Nephron (organoid): ENCODE measurements around the gene RFTN1.
A peak's percentile ranks its signal among the peaks of the same experiment; 100 is the strongest.

Source experiments
- H3K27ac Mint-ChIP-seq, 3 experiments: 2 replicates each; pipeline ENCODE4 v1.8.0; 2020; ENCODE audit warnings: mixed read lengths in 3 of 3, mild to moderate bottlenecking in 2 of 3, moderate library complexity in 1 of 3
- H3K27me3 Mint-ChIP-seq: 2 replicates; pipeline ENCODE4 v1.8.0; 2021; ENCODE audit warnings: low read depth, mild to moderate bottlenecking, moderate library complexity, mixed read lengths
- H3K36me3 Mint-ChIP-seq: 2 replicates; pipeline ENCODE4 v1.8.0; 2020; ENCODE audit warnings: low read depth, mixed read lengths
- H3K4me1 Mint-ChIP-seq: 2 replicates; pipeline ENCODE4 v1.8.0; 2020; ENCODE audit warnings: mixed read lengths
- H3K4me3 Mint-ChIP-seq, 3 experiments: 2 replicates each; pipeline ENCODE4 v1.8.0; 2020; ENCODE audit warnings: mild to moderate bottlenecking in 3 of 3, mixed read lengths in 3 of 3, moderate library complexity in 2 of 3
- H3K9me3 Mint-ChIP-seq: 2 replicates; pipeline ENCODE4 v1.8.0; 2020; ENCODE audit warnings: mixed read lengths
- TF ChIP-seq, protein P1 (sequence below), 3 experiments: fragments of 200-600 bp; sonication (generic); IDR thresholded peaks; one replicate each; pipeline ENCODE4 v1.5.0; 2021; ENCODE audit warnings: antibody characterized with exemption in 3 of 3; ENCODE audit not compliant: unreplicated experiment in 3 of 3

The RFTN1 gene

DNA sequence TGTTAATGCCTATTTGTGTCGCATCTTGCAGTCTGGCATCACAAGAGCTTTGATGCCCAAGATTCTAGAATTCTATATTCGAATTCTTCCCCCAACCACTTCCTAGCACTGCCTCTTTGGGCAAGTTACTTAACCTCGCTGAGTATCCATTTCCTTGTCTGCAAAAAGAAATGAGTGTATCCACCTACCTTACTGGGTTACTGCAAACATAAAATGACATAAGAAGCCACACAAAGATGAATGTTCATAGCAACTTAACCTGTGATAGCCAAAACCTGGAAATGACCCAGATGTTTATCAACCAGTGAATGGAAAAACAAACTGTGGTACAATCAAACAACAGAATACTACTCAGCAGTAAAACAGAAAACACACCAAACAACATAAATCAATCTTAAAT lies 24.9 kb downstream of the RFTN1 start:
- Mint-ChIP-seq H3K4me3 (no peak overlapping the region), H3K27me3 (no peaks in the 10 kb centered on the region), H3K36me3 (peaks cover 28% of the 10 kb centered on the region), H3K27ac (no peak overlapping the region), H3K9me3 (peaks cover 7% of the 10 kb centered on the region), H3K4me1 (peaks cover 12% of the 10 kb centered on the region)
- TF ChIP-seq, protein P1, sequence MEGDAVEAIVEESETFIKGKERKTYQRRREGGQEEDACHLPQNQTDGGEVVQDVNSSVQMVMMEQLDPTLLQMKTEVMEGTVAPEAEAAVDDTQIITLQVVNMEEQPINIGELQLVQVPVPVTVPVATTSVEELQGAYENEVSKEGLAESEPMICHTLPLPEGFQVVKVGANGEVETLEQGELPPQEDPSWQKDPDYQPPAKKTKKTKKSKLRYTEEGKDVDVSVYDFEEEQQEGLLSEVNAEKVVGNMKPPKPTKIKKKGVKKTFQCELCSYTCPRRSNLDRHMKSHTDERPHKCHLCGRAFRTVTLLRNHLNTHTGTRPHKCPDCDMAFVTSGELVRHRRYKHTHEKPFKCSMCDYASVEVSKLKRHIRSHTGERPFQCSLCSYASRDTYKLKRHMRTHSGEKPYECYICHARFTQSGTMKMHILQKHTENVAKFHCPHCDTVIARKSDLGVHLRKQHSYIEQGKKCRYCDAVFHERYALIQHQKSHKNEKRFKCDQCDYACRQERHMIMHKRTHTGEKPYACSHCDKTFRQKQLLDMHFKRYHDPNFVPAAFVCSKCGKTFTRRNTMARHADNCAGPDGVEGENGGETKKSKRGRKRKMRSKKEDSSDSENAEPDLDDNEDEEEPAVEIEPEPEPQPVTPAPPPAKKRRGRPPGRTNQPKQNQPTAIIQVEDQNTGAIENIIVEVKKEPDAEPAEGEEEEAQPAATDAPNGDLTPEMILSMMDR (IDR thresholded peaks at IDR 0.05; ENCODE audit: unreplicated experiment in 3 of 3) = no peak

DNA sequence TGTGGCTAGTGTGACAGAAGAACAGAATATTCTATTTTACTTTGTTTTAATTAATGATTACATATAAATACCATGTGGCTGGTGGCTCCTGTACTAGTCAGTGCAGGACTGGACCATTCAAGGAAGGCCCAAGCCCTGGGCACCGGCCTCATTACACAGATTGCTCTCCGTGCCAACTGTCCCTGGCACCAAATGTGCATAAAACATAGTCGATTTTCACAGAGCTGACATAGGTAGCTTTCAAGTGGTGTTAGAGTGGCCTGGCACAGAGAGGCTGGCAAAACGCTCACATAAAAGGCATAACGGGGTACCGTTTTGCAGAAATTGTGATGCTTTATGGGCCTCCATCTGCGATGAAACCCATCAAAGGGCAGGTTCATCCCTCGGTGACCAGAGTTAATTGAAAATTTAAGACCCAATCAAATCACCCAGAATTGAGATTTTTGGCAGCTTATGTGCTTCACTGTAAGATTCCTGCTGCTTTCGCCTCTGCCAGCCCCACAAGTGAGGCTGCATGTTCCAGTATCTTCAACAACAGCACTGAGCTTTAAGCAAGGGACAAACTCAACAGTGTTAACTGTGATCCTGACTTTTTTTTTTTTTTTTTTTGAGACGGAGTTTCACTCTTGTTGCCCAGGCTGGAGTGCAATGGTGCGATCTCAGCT lies 25.9 kb downstream of the RFTN1 start:
- Mint-ChIP-seq H3K9me3 (peaks cover 7% of the 10 kb centered on the region), H3K4me1 (peaks cover 20% of the 10 kb centered on the region), H3K36me3 (peaks cover 25% of the 10 kb centered on the region), H3K27me3 (no peaks in the 10 kb centered on the region), H3K27ac (no peak overlapping the region), H3K4me3 (no peak overlapping the region)
- TF ChIP-seq, protein P1 (IDR thresholded peaks at IDR 0.05; ENCODE audit: unreplicated experiment in 3 of 3) = no peak

DNA sequence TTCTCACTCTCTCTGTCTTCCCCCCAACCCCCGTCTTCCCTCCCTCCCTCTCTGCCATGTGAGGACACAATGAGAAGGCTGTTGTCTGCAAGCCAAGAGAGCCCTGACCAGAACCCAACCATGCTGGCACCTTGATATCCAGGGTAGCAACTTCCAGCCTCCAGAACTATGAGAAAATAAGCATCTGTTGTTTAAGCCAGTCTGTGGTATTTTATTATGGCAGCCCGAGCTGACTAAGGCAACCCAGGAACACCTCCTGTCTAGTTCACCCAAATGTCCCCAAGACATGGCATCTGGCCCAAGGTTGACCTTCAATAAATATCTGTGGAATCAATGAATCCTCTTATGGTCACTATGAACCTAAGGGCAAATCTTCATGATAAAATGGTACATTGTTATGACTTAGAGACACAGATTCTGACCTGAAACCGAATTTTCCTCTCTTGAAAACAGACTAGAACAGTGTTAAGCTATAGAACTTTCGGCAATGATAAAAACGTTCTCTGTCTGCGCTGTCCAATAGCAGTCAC lies 26.5 kb downstream of the RFTN1 start:
- peaks cover 7% of the 10 kb centered on the region for H3K9me3 Mint-ChIP-seq
- H3K27me3 Mint-ChIP-seq = no peaks in the 10 kb centered on the region
- no peak overlapping the region for H3K27ac Mint-ChIP-seq
- TF ChIP-seq, protein P1 (IDR thresholded peaks at IDR 0.05; ENCODE audit: unreplicated experiment in 3 of 3) = no peak
- no peak overlapping the region for H3K4me3 Mint-ChIP-seq
- H3K36me3 Mint-ChIP-seq = peaks cover 20% of the 10 kb centered on the region
- H3K4me1 Mint-ChIP-seq = peaks cover 26% of the 10 kb centered on the region

DNA sequence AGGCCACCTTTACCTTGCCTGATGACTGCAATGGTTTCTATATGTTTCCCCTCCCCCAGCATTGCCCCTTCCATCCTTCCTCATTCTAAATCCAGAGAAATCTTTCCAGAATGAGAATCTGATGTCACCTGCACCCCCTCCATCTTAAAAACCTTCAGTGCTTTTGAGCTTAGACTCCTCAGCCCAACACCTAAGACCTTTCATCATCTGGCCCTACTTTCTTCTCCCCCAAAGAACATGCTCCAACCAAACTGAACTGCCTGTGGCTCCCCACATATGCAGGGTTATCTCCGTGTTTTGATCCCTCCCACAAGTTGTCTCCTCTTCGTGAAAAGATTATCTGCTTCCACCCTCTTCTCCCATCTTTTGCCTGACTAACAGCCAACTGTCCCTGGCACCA lies 27.3 kb downstream of the RFTN1 start:
- Mint-ChIP-seq H3K27me3 (no peaks in the 10 kb centered on the region), H3K4me1 (peaks cover 32% of the 10 kb centered on the region), H3K36me3 (peaks cover 12% of the 10 kb centered on the region), H3K9me3 (peaks cover 5% of the 10 kb centered on the region), H3K27ac (peak overlapping the region in 2 of 3 experiments; percentile 13 to 64), H3K4me3 (no peak overlapping the region)
- TF ChIP-seq, protein P1 (IDR thresholded peaks at IDR 0.05; ENCODE audit: unreplicated experiment in 3 of 3) = no peak

DNA sequence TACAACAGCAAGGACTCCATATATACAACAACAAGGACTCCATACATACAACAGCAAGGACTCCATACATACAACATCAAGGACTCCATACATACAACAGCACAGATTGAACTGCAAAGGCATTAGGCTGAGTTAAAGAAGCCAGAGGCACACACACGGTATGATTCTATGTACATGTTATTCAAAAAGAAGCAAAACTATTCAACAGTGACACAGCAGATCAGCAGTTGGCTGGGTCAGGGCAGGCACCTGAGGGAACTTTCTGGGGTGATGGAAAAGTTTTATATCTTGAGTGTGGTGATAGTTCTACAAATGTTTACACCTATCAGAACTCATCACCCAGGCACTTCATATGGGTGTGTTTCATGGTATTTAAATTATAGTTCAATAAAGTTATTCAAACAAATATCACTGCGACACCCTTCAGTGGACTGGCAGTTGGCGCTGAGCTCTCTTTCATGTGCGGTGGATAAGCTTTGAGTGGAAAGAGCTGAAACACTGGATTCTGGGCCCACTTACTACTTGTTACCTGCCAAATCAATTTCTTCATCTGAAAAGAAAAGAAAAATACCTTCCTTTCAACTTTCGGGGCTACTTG lies 28.0 kb downstream of the RFTN1 start:
- TF ChIP-seq, protein P1 (IDR thresholded peaks at IDR 0.05; ENCODE audit: unreplicated experiment in 3 of 3) = no peak
- Mint-ChIP-seq H3K4me3 (no peak overlapping the region), H3K36me3 (peaks cover 6% of the 10 kb centered on the region), H3K27me3 (no peaks in the 10 kb centered on the region), H3K27ac (peak overlapping the region in 2 of 3 experiments; percentile 11 to 17), H3K9me3 (no peaks in the 10 kb centered on the region), H3K4me1 (peaks cover 39% of the 10 kb centered on the region)
